ACHN (cell line): ENCODE data around the gene NEURL3.

Experiments used
- DNase-seq: peaks from one replicate; pipeline ENCODE4 v3.0.0-alpha.2; 2015
- in situ Hi-C: cut with HindIII; loops from 2 replicates; pipeline ENCODE4 v1.10.0; 2017; ENCODE audit warnings: low sequenced_read_pairs, low pct_ligation_motif_present, low pct_unique_long_range_greater_than_20kb

The NEURL3 gene

GRCh38 chr2:96541398-96542152 is 36.4 kb upstream of the NEURL3 start:
- no peak for DNase-seq
- in situ Hi-C loops, result no loop called here

GRCh38 chr2:96540136-96540535 is 35.0 kb upstream of the NEURL3 start:
- DNase-seq, result no peak
- in situ Hi-C loops, result no loop called here

- in situ Hi-C loops, result no loop called here
- no peak for DNase-seq
Observed at GRCh38 chr2:96539215-96539920, 34.2 kb upstream of the NEURL3 start.

- DNase-seq, result no peak
- in situ Hi-C loops, result no loop called here
Observed at GRCh38 chr2:96538487-96539214, 33.5 kb upstream of the NEURL3 start.

GRCh38 chr2:96537734-96538486 is 32.8 kb upstream of the NEURL3 start:
- in situ Hi-C loops, result no loop called here

GRCh38 chr2:96537066-96537733 is 32.0 kb upstream of the NEURL3 start:
- DNase-seq, result peak; percentile 35
- in situ Hi-C loops, result no loop called here

More at GRCh38 chr2:96537734-96538486, 32.8 kb upstream of the NEURL3 start:
- no peak for DNase-seq

GRCh38 chr2:96536445-96537065 is 31.4 kb upstream of the NEURL3 start, which contains the start of gene ARID5A:
Gene ARID5A (plus strand): TSS chr2:96536752. CDS start chr2:96536827, 75 bp downstream.
- DNase-seq, result peak; percentile 92
- in situ Hi-C loops, result no loop called here

GRCh38 chr2:96535331-96535730 is 30.2 kb upstream of the NEURL3 start:
- in situ Hi-C loops, result no loop called here
- no peak for DNase-seq

GRCh38 chr2:96534701-96535181 is 29.6 kb upstream of the NEURL3 start:
- in situ Hi-C loops, result no loop called here
- DNase-seq, result no peak

- no peak for DNase-seq
- in situ Hi-C loops, result no loop called here
Observed at GRCh38 chr2:96534141-96534540, 29.0 kb upstream of the NEURL3 start.

GRCh38 chr2:96533292-96534073 is 28.3 kb upstream of the NEURL3 start:
- in situ Hi-C loops, result no loop called here
- DNase-seq, result no peak

GRCh38 chr2:96532641-96533291 is 27.6 kb upstream of the NEURL3 start:
- in situ Hi-C loops, result no loop called here
- no peak for DNase-seq

GRCh38 chr2:96531872-96532505 is 26.8 kb upstream of the NEURL3 start:
- DNase-seq, result peak; percentile 94
- in situ Hi-C loops, result no loop called here

GRCh38 chr2:96531366-96531765 is 26.2 kb upstream of the NEURL3 start:
- in situ Hi-C loops, result no loop called here
- no peak for DNase-seq

- in situ Hi-C loops, result no loop called here
- no peak for DNase-seq
Observed at GRCh38 chr2:96530474-96531357, 25.6 kb upstream of the NEURL3 start.
